Hippocampal formation (tissue), 2 donors: ENCODE measurements around the gene SCAPER.
A peak's percentile ranks its signal among the peaks of the same experiment; 100 is the strongest.

ENCODE experiments used
- DNase-seq, 2 donors: peaks; one replicate each; lab custom pipeline; 2025; lab: John Stamatoyannopoulos, UW

SCAPER gene

DNA sequence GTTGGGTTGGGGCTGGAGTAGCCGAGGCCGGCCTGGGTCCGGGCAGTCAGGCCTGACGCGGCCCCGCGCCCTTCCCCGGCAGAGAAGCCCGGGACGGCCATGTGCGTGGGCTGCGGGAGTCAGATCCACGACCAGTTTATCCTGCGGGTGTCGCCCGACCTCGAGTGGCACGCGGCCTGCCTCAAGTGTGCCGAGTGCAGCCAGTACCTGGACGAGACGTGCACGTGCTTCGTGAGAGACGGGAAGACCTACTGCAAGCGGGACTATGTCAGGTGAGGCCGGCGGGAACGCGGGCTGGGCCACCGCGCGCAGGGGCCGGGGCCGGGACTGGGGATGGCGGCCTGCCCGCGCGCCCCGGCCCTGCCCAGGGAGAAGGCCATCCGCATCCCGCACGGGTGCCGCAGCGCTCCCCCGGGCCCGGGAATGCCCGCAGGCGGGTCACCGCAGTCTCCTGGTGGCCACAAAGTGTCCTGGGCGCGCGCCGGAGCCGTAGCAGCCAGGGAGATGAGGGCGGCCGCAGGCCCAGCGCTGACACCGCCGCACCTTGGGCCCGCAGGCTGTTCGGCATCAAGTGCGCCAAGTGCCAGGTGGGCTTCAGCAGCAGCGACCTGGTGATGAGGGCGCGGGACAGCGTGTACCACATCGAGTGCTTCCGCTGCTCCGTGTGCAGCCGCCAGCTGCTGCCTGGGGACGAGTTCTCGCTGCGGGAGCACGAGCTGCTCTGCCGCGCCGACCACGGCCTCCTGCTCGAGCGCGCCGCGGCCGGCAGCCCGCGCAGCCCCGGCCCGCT lies 567.2 kb downstream of the SCAPER start:
- no peak for DNase-seq

DNA sequence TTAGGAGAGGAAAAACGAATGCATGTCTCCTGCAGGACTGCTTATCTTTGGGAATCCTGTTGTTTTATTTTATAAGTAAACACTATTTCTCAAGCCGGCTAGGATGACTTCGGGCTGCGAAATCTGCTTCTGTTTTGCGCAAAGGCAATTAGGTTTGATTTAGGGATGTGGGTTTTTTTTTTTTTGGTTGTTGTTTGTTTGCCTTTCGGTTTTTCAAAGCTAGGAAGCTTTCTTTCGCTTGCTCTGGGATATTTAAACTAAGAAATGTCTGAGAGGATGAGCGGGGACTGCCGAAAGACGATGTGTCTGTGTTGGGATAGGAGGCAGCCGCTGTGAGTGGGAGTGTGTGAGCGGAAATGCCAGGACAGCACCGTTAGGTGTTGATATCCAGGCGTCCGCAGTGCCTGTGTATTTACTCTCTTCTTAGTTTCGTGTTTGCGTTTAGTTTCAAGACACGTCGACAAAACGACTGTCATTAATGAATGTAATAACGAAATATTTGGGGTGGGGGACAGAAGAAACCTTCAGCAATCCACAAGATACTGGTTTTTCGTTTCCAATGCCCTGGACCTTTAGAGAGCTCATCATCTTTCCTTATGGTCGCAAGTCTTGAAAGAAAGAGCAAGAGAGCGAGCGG lies 568.0 kb downstream of the SCAPER start:
- no peak for DNase-seq

GRCh38 chr15:76336254-76337058 lies 568.7 kb downstream of the SCAPER start, which contains the start of gene ISL2:
ISL2 (plus strand) TSS chr15:76336773; CDS start chr15:76336884, 111 bp downstream.
- peak; percentile 59 to 70 for DNase-seq

DNA sequence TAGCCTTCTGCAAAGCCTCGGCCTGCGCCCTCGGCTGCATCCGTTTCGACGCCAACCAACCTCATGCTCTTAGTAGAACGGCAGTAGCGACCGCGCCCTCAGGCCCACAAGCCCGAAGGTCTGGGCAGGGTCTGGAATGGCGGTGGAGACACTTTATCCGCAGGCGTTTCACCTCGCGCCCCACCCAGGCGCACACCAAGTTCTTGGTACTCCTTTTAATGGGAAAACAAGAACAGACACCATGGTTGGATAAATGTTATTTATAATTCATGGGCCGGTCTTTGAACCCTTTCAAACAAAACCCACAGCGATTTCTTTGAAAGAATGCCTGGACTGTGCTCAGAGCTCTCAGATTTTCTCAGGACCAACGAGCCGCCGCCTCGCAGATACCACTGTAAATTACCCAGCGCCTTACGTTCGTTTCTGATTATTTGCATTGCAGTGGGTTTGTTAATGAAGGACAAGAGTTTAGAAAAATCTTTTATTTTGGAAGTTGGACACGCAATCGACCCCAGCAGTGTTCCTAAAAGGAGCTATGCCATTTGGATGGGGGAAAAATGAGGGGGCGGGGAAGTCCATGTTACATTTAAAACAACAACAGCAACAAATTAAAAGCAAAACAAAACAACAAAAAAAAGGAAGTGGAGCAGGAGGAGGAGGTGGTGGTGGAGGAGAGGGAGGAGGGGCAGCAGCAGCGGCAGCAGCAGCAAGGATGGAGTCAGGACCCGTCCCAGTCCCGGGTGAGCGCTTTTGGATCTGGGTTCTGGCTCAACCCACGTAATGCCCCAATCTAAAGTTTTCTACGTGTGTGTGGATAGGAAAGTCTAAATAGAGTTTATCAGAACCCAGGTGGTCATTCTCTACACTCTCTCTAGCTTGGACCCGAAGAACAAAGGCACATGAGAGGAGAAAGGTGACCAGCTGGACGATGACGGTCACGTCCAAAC lies 569.6 kb downstream of the SCAPER start:
- DNase-seq, result no peak

DNA sequence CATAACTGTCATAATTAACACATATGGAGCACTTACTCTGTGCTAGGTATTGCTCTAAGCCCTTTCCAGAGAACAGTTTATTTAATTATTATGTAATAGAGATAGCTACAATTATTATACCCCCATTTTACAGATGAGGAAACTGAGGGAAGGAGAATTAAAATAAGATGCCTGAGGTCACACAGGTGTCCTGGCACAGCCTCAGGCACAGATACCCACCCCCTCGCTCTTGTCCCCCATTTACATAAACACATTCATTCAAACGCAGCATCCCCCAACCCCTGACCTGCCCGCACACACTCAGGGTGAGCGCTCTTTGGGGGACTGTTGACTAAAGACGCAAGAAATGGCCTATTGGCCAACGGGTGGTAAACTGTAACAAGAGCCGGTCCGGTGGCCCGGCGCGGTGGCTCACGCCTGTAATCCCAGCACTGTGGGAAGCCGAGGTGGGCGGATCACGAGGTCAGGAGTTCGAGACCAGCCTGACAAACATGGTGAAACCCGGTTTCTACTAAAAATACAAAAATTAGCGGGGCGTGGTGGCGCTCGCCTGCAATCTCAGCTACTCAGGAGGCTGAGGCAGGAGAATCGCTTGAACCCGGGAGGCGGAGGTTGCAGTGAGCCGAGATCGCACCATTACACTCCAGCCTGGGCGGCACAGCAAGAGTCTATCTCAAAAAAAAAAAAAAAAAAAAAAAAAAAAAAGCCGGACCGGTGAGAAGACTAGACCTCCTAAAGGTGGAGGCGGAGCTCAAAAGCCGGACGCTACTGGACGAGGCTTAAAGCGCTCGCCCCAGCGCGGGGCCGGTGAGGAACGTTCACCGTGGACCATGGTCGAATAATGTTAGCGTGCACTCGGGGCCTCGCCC lies 570.5 kb downstream of the SCAPER start:
- no peak for DNase-seq

GRCh38 chr15:76333720-76334437 lies 571.3 kb downstream of the SCAPER start:
- DNase-seq, result no peak

DNA sequence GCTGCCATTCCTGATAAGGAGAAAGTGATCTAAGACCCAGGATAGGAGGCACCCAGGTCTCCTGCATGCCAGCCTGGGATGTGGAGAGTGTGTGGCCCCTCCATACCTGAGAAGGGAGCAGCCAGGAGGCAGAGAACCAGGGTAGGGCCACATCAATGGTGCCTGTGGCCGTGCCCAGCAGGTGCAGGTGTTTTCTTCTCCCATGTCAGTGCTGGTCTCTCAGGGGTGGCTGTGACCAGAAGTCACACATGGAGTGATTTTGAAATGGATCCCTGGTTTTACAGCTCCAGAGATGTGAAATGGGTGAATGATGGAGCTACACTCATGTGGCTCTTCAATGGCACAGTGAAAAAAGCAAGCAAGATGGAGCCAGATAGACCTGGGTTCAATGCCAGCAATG lies 571.8 kb downstream of the SCAPER start:
- no peak for DNase-seq

DNA sequence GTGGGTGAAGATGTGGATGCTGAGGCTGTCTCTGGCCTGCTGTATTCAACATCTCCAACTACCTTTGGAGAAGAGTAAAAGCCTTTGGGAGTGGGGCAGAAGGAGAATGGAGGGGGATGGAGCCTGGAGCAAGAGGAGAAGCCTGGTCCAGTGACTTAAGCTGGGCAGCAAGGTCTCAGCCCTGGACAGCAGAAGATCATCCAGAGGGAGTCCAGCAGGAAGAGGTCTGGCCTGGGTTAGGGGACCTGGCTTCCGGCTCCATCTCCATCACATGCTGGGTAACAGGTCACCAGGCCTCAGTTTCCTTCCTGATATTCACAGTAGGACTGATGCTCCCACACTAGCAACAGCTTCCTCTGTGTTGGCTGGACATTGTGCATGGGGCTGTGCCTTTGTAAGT lies 572.3 kb downstream of the SCAPER start:
- DNase-seq, result no peak

GRCh38 chr15:76330080-76330680 lies 575.0 kb downstream of the SCAPER start:
- no peak for DNase-seq

- DNase-seq, result no peak
Measured at GRCh38 chr15:76328958-76329357, 576.2 kb downstream of the SCAPER start.

DNA sequence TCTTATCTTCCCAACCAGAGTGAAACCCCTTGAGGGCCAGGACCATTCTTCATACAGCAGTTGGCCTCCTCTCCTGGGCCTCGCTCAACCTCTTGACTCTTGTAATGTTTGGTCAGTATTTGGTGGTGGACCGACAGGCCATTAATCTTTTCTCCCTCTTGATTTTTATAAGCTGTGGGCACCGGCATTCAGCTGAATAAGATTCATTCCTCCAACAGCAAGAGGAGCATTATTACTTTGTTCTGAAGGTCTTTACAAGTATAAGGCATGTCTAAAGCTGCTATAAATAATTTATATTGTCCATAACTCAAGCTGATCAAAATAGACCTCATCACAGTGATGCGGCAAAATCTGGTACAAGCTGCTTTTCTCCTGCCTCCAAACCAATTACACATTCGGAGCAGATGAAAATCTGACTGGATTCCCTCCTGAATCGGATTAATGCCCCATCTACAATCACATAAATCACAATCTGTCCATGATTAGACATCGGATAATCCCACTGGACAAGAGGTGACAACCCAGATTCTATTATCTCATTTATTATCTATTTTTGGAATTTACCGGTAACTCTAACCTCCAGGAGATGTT lies 576.9 kb downstream of the SCAPER start:
- no peak for DNase-seq

DNA sequence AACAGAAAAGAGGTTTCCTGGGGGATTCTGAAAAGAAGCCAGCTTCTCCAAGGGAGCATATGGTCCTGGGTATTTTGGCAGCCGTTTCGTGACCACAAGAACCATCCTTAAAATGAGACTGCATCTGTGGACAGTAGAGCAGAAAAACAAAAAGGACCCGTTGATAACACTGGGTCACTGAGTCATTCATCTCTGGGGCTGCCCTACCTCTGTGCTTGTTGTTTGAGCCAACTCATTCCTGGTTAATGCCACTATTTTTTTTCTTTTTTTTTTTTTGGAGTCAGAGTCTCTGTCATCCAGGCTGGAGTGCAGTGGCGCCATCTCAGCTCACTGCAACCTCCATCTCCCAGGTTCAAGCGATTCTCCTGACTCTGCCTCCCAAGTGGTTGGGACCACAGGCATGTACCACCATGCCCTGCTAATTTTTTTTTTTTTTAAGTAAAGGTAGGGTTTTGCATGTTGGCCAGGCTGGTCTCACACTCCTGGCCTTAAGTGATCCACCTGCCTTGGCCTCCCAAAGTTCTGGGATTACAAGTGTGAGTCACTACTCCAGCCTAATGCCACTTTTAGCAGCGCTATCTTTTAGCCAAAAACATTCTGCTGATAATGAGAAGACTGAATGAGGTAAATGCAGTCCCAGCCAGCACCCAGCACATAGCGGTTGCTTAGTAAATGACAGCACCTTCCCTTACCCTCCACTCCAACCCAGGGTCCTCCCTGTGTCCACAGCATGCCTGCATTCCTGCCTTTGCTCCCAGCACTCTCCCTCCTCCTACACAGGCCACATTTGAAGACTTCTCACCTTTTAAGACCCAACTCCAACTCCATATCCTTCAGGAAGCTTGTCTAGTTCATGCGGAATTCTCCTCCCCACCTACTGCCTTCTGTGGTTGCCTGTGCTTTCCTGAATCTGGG lies 577.7 kb downstream of the SCAPER start:
- no peak for DNase-seq

DNA sequence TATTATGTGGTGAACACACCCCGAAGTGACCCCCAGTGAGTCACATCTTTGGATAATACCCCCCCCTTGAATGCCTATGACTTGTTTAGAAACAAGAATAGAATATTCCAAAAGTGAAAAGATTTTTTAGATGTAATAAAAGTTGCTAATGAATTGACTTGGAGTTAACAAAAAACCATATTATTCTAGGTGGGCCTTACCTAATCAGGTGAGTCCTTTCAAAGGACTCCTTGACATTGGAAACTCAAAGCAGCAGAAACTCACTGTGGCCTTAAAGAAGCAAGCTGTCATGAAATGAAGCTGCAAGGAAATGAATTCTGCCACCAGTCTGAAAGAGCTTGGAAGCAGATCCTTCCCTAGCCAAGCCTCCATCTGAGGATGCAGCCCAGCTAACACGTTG lies 579.4 kb downstream of the SCAPER start:
- no peak for DNase-seq

DNA sequence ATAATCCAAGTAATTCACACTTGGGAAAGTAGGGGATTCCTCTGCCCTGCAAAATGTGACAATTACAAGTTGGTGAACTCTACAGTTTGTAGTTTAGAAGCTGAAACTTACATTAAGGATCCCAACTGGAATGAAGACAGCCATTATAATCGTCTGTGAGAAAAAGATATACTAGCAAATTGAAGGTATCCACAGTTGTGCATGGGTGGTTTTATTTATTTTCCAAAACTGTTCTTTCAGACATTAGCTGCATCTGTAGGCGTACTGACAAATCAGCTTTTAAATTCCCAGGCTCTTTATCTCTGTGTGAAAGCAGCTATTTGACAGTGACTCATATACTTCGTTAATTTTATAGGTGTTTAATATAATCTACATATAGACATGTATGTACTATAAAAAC lies 581.1 kb downstream of the SCAPER start:
- DNase-seq, result no peak

- DNase-seq, result no peak
Measured at GRCh38 chr15:76321602-76322001, 583.5 kb downstream of the SCAPER start.

DNA sequence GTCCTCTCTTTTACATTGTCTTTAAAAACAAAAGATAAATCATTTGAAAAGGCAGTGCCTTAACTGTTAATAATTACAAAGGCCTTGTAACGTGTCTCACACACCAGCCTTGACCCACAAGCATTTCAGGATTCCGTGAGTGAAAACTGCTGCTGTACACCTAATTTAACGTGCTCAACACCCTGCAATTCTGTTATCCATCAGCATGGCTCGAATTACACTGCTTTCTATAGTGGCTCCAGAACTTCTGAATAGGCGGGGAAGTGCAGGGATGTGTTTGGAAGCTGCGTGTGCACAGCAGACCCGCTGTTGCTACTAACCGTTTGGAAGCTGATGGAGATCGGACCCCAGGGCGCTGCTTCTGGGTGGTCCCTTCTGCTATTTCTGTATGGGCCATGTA lies 584.0 kb downstream of the SCAPER start:
- DNase-seq, result no peak

- DNase-seq, result no peak
Measured at GRCh38 chr15:76320012-76320411, 585.1 kb downstream of the SCAPER start.

GRCh38 chr15:76313731-76314130 lies 591.4 kb downstream of the SCAPER start:
- DNase-seq, result no peak
